ENCODE results near the gene WWOX. TPM values are rescaled to one million over a fixed set of nuclear protein-coding genes. Genes with fewer than 3 reads are reported as not detected.

Gene WWOX
- total RNA-seq, 1 donor from 2014 or later: 7.3 TPM

DNA sequence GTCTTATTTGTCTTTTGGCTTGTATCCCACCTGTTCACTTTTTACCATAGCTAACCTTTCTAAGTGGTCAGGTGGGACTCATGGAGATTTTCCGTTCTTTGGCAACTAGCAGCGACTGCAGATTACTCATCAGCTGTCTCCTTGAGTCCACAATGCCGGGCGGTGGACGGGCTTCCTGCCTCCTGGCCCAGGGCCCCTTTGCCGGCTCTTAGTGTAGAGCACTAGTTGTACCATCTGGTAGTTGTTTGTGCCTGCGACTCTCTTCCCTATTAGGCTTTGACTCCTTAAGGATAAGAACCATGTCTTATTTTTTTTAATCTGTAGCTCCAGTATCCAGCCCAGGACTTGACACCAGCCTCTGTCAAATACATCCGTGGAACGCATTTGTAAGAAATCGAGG is 399.9 kb downstream of the WWOX start:
- no peaks in the 10 kb centered on the region for H3K79me2 ChIP-seq (ENCODE audit: insufficient read depth, low read length)
- Mint-ChIP-seq H3K27me3 (ENCODE audit: low read depth, unreplicated experiment) (peaks cover 2% of the 10 kb centered on the region), H3K36me3 (ENCODE audit: low read depth, unreplicated experiment) (no peaks in the 10 kb centered on the region), H3K4me3 (ENCODE audit: unreplicated experiment) (no peak overlapping the region), H3K9me3 (ENCODE audit: unreplicated experiment) (no peaks in the 10 kb centered on the region), H3K4me1 (ENCODE audit: low read depth, unreplicated experiment) (no peaks in the 10 kb centered on the region), H3K27ac (ENCODE audit: unreplicated experiment) (no peak overlapping the region)
- no peaks in the 10 kb centered on the region for H3K27me3 ChIP-seq (ENCODE audit: insufficient read depth, low read length)
- FAIRE-seq (no peak), DNase-seq (ENCODE audit: low read depth) (no peak)
- H4K20me1 ChIP-seq (ENCODE audit: insufficient read depth, low read length): no peaks in the 10 kb centered on the region
- no peak overlapping the region for H3K9ac ChIP-seq (ENCODE audit: low read length)
- no peaks in the 10 kb centered on the region for H3K4me1 ChIP-seq (ENCODE audit: insufficient read depth, low read length)
- H3K4me2 ChIP-seq (ENCODE audit: low read length): no peak overlapping the region
- H3K4me3 ChIP-seq (ENCODE audit: insufficient read depth, low read depth, low read length): no peak overlapping the region
- no peak overlapping the region for H2AFZ ChIP-seq (ENCODE audit: low read depth, low read length)
- H3K36me3 ChIP-seq (ENCODE audit: insufficient read depth, low read length): no peaks in the 10 kb centered on the region
- TF ChIP-seq EZH2 (IDR thresholded peaks at IDR 0.05; ENCODE audit: insufficient read depth, low read length): no peak
- TF ChIP-seq CTCF (IDR thresholded peaks at IDR 0.05; ENCODE audit: insufficient read depth, low read depth, low read length): no peak
- no peaks in the 10 kb centered on the region for H3K9me3 ChIP-seq (ENCODE audit: insufficient read depth, low read depth, low read length)
- no peak overlapping the region for H3K27ac ChIP-seq (ENCODE audit: low read depth, low read length)

DNA sequence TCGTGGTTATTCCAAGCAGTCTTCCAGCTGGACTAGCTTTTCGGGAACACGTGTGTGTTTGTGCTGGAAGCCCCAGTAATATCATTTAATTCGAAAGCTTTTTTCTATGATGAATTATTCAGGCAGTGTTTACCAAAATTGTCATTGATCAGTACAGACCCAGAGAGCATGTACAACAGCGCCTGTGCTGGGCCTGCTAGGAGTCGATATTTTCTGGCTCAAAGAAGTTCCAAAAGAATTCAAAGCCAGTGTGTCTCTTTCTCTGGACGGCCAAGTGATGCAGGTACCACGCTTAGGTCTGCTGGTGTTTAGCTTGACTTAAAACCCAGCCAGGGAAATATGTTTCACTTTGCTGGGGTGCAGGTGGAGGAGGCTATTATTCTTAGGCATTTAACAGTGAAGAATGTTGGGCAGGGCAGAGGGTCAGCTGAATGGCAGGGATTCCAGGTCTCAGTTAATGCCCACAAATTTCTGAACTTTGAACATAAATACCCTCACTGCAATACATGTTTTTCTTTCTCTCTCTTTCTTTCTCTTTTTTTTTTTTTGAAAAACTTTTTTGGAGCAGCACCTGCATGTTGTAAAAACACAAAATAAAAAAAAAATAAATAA is 401.3 kb downstream of the WWOX start:
- FAIRE-seq (no peak), DNase-seq (ENCODE audit: low read depth) (no peak)
- Histone ChIP-seq H3K27me3 (ENCODE audit: insufficient read depth, low read length) (no peaks in the 10 kb centered on the region), H3K27ac (ENCODE audit: low read depth, low read length) (no peak overlapping the region), H3K36me3 (ENCODE audit: insufficient read depth, low read length) (no peaks in the 10 kb centered on the region), H3K4me1 (ENCODE audit: insufficient read depth, low read length) (no peaks in the 10 kb centered on the region), H3K79me2 (ENCODE audit: insufficient read depth, low read length) (no peaks in the 10 kb centered on the region), H3K4me2 (ENCODE audit: low read length) (no peak overlapping the region), H3K9ac (ENCODE audit: low read length) (no peak overlapping the region), H3K9me3 (ENCODE audit: insufficient read depth, low read depth, low read length) (no peaks in the 10 kb centered on the region), H4K20me1 (ENCODE audit: insufficient read depth, low read length) (no peaks in the 10 kb centered on the region), H3K4me3 (ENCODE audit: insufficient read depth, low read depth, low read length) (no peak overlapping the region), H2AFZ (ENCODE audit: low read depth, low read length) (no peak overlapping the region)
- H3K9me3 Mint-ChIP-seq (ENCODE audit: unreplicated experiment): no peaks in the 10 kb centered on the region
- H3K36me3 Mint-ChIP-seq (ENCODE audit: low read depth, unreplicated experiment): no peaks in the 10 kb centered on the region
- TF ChIP-seq CTCF (IDR thresholded peaks at IDR 0.05; ENCODE audit: insufficient read depth, low read depth, low read length) (no peak), EZH2 (IDR thresholded peaks at IDR 0.05; ENCODE audit: insufficient read depth, low read length) (no peak)
- no peaks in the 10 kb centered on the region for H3K4me1 Mint-ChIP-seq (ENCODE audit: low read depth, unreplicated experiment)
- H3K27ac Mint-ChIP-seq (ENCODE audit: unreplicated experiment): no peak overlapping the region
- peaks cover 2% of the 10 kb centered on the region for H3K27me3 Mint-ChIP-seq (ENCODE audit: low read depth, unreplicated experiment)
- no peak overlapping the region for H3K4me3 Mint-ChIP-seq (ENCODE audit: unreplicated experiment)

- no peaks in the 10 kb centered on the region for H3K79me2 ChIP-seq (ENCODE audit: insufficient read depth, low read length)
- Mint-ChIP-seq H3K36me3 (ENCODE audit: low read depth, unreplicated experiment) (no peaks in the 10 kb centered on the region), H3K27me3 (ENCODE audit: low read depth, unreplicated experiment) (peaks cover 2% of the 10 kb centered on the region), H3K4me1 (ENCODE audit: low read depth, unreplicated experiment) (no peaks in the 10 kb centered on the region), H3K27ac (ENCODE audit: unreplicated experiment) (no peak overlapping the region), H3K9me3 (ENCODE audit: unreplicated experiment) (no peaks in the 10 kb centered on the region), H3K4me3 (ENCODE audit: unreplicated experiment) (no peak overlapping the region)
- FAIRE-seq: no peak
- H3K9ac ChIP-seq (ENCODE audit: low read length): no peak overlapping the region
- H4K20me1 ChIP-seq (ENCODE audit: insufficient read depth, low read length): no peaks in the 10 kb centered on the region
- H3K27me3 ChIP-seq (ENCODE audit: insufficient read depth, low read length): no peaks in the 10 kb centered on the region
- no peaks in the 10 kb centered on the region for H3K9me3 ChIP-seq (ENCODE audit: insufficient read depth, low read depth, low read length)
- no peak overlapping the region for H3K27ac ChIP-seq (ENCODE audit: low read depth, low read length)
- H3K4me2 ChIP-seq (ENCODE audit: low read length): no peak overlapping the region
- H2AFZ ChIP-seq (ENCODE audit: low read depth, low read length): no peak overlapping the region
- H3K4me3 ChIP-seq (ENCODE audit: insufficient read depth, low read depth, low read length): no peak overlapping the region
- H3K4me1 ChIP-seq (ENCODE audit: insufficient read depth, low read length): no peaks in the 10 kb centered on the region
- H3K36me3 ChIP-seq (ENCODE audit: insufficient read depth, low read length): no peaks in the 10 kb centered on the region
- no peak for DNase-seq (ENCODE audit: low read depth)
- TF ChIP-seq EZH2 (IDR thresholded peaks at IDR 0.05; ENCODE audit: insufficient read depth, low read length): no peak
- no peak for TF ChIP-seq CTCF (IDR thresholded peaks at IDR 0.05; ENCODE audit: insufficient read depth, low read depth, low read length)
These were observed 402.3 kb downstream of the WWOX start for GRCh38 chr16:78501744-78502143.
